HUDEP-2 (cell line): ENCODE results near the gene ABLIM2.

Source experiments
- DNase-seq, 76 experiments: peaks; one replicate each; lab custom pipeline; 2025; ENCODE audit not compliant: unreplicated experiment in 76 of 76; lab: John Stamatoyannopoulos, UW

The ABLIM2 gene

GRCh38 chr4:8158710-8159536 is at the start of gene ABLIM2:
Gene ABLIM2, minus strand, starts transcription at chr4:8158813. Its CDS starts 124 bp downstream, at chr4:8158689.
- peak; percentile 28 to 97 (median 91) for DNase-seq

GRCh38 chr4:8207314-8207713 is 48.7 kb upstream of the ABLIM2 start:
- DNase-seq, result no peak

GRCh38 chr4:8205749-8206611 is 47.4 kb upstream of the ABLIM2 start:
- DNase-seq, result no peak

GRCh38 chr4:8205241-8205707 is 46.7 kb upstream of the ABLIM2 start:
- no peak for DNase-seq

GRCh38 chr4:8204576-8205227 is 46.1 kb upstream of the ABLIM2 start:
- no peak for DNase-seq

GRCh38 chr4:8203817-8204216 is 45.2 kb upstream of the ABLIM2 start:
- DNase-seq, result no peak

- DNase-seq, result no peak
These were observed 44.4 kb upstream of the ABLIM2 start for GRCh38 chr4:8203052-8203401.

GRCh38 chr4:8202108-8203051 is 43.8 kb upstream of the ABLIM2 start:
- no peak for DNase-seq

- no peak for DNase-seq
These were observed 42.7 kb upstream of the ABLIM2 start for GRCh38 chr4:8201321-8201781.

GRCh38 chr4:8200302-8200975 is 41.8 kb upstream of the ABLIM2 start:
- DNase-seq, result no peak

- DNase-seq, result no peak
These were observed 41.1 kb upstream of the ABLIM2 start for GRCh38 chr4:8199594-8200301.

GRCh38 chr4:8198906-8199593 is 40.4 kb upstream of the ABLIM2 start, which contains the start of gene SH3TC1:
Gene SH3TC1, plus strand, starts transcription at chr4:8199290. Its CDS starts 5,905 bp downstream, at chr4:8205195.
- peak in 17 of 76 experiments; percentile 1 to 39 (median 7) for DNase-seq

- DNase-seq, result no peak
These were observed 39.7 kb upstream of the ABLIM2 start for GRCh38 chr4:8198206-8198905.

GRCh38 chr4:8197521-8197920 is 38.9 kb upstream of the ABLIM2 start:
- no peak for DNase-seq

- DNase-seq, result no peak
These were observed 37.3 kb upstream of the ABLIM2 start for GRCh38 chr4:8195841-8196458.

- DNase-seq, result no peak
These were observed 36.8 kb upstream of the ABLIM2 start for GRCh38 chr4:8195431-8195830.
